HG03108 (cell line): ENCODE results near the gene FBXW4.
A peak's percentile ranks its signal among the peaks of the same experiment; 100 is the strongest.

Experiments used
- ATAC-seq: cut with Tn5 transposase; IDR thresholded peaks from one replicate; pipeline ENCODE4 v1.9.1; 2021; ENCODE audit warnings: moderate library complexity; ENCODE audit not compliant: unreplicated experiment

Gene FBXW4

GRCh38 chr10:101587725-101588653 lies 107.0 kb downstream of the FBXW4 start, which contains the start of the genes DPCD and POLL:
DPCD (plus strand) TSS chr10:101588321; CDS start chr10:101588337, 16 bp downstream.
POLL (minus strand) TSS chr10:101588257; CDS start chr10:101587360, 897 bp downstream.
- ATAC-seq = peak; percentile 96

- no peak for ATAC-seq
These were observed 109.1 kb downstream of the FBXW4 start for GRCh38 chr10:101585841-101586240.

DNA sequence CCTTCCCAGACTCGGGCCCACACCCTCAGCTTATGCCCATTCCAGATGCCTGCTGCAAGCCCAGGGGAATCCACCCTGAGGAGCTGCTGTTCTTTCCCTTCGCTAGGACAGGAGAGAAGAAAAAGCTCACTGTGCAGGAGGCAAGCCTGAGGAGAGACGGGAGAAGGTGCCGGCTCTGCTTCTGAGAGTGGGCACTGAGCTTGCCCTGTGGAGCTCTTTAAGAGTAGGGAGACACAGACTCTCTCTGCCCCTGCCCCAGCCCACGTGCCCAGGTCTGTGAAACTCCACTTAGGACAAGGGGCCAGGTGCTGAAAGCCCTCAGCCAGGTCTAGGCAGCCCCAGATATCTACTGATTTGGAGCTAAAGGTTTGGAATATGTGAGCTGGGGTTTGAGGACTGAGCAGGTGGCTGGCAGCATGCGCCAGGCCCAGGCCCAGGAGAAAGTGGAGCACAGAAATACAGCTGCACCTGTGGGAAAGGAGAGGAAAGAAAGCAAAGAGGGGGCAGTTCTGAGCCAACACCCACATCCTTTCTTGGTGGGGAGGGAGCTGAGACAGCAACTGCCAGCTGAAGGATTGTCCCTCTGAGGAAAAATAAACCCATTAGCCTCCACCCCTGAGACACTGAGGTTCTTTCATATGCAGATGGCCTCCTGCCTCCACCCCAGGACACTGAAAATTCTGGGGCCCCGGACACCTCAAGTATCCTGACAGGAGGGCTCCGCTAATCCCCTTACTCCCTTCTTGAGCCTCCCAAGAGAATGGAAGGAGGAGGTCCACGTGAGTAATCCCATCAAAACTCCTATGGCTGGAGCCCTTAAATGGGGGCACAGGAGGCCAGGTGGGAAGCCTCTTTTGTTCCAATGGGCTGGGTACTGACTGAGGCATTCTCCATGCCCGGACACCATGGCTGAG lies 114.2 kb downstream of the FBXW4 start:
- ATAC-seq = no peak

- no peak for ATAC-seq
These were observed 115.5 kb downstream of the FBXW4 start for GRCh38 chr10:101579516-101579870.

- no peak for ATAC-seq
These were observed 116.0 kb downstream of the FBXW4 start for GRCh38 chr10:101578803-101579515.

DNA sequence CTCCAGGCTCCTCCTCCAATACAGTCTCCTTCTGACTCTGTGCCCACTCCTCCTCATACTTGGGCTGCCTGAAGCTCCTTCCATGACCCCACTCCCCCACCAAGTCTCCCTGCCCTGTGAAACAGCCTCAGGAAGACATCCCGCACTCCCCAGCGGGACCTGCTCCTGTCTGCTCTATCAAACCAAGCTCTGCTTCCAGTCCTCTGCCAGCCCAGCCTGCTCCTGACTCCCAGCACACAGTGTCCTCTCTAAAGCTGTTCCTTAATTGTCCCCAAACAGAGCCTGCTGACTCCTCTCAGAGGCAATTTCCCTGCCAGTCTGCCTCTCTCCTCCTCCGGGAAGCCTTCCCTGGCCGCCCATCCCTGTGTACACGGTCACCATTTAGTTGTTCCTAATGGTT lies 116.8 kb downstream of the FBXW4 start:
- no peak for ATAC-seq

DNA sequence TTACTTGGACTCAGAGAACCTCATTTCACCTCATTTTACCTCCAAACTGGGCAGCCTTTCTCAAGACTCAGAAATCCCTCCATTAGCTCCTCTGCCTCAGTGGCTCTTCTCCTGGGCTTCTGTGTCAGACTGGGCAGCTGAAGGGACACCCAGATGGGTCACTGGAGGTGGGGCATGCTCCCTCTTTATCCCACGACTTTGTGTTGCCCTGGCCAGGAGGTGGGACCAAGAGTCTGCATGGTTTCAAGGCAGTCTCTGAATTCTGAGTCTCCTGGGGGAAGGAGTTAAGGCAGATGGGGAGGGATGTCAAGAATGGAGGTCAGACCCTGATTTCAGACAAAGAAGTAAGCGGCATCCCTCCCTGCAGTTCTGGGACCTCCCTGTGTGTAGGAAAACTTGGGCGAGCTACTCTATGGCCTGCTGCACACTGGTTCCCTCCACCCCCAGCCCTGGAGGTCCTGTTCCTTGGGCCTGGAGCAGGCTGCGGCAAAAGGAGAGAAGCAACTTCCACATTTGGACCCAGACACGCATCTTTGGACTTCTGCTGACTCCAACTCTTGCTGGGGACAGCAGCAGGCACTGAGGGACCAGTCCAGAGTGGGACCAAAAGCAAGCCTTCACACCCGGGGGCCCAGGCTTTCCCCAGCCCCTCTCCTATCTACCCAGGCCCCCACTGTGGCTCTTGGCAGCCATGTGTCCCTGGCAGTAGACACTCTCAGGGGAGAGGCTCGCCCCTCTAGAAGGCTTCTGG lies 117.7 kb downstream of the FBXW4 start:
- ATAC-seq = no peak

- ATAC-seq = no peak
These were observed 118.6 kb downstream of the FBXW4 start for GRCh38 chr10:101576211-101576863.

DNA sequence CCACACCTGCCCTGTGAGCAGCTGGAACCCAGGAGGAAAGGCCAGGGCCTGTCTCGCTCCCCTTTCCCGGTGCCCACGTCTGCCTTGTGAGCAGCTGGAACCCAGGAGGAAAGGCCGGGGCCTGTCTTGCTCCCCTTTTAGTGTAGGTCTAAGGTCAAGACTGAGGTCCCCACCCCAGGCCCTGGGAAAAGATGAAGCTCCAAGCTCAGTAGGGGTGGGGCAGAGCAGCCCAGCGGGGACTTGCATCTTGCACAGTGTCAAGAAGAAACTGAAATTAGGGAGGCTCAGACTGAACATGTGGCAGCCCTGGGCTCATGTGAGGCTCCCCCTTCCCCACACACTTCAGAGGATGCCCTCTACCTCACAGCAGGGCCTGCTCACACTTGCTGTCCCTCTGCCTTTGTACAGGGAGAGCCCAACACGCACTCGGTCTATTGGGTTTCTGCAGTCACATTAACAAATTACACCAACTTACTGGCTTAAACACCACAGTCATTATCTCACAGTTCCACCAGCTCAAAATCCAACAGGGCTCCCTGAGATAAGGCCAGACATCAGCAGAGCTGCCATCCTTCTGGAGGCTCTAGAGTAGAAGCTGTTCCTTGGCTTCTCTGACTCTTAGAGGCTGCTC lies 119.3 kb downstream of the FBXW4 start:
- ATAC-seq = no peak

DNA sequence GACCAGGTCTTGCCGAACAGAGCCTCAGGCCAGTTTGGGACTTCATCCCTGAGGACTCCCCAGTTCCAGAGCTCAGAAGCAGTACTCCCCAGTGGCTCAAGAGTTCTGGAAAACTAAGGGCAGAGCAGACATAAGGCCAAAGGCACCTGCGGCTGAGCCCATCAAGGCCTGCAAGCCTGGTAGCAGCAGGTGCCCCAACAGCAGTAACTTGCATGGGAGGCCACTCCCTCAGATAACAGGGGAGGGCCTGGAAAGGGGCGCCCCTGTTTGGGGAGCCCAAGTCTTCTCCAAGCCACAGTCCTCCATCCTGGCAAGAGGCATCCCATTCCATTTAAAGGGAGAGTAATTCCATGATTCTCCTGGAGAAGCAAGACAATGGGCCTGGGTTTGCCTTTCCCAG lies 119.9 kb downstream of the FBXW4 start:
- ATAC-seq = no peak

GRCh38 chr10:101573885-101574753 lies 120.9 kb downstream of the FBXW4 start:
- no peak for ATAC-seq

GRCh38 chr10:101572785-101573184 lies 122.2 kb downstream of the FBXW4 start:
- no peak for ATAC-seq

DNA sequence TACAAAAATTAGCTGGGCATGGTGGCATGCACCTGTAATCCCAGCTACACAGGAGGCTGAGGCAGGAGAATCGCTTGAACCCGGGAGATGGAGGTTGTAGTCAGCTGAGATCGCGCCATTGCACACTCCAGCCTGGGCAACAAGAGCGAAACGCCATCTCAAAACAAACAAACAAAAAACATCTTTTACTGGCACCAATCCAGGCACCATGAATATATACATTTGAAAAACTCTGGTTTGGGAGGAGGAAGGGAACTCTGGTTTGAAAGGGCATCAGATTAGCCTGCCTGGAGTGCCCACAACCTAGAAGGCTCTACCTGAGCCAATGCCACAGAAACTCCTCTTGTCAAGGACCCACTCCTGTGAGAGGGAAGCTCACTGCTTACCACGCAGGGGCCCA lies 122.8 kb downstream of the FBXW4 start:
- no peak for ATAC-seq

- ATAC-seq = no peak
These were observed 123.6 kb downstream of the FBXW4 start for GRCh38 chr10:101571271-101571925.

- no peak for ATAC-seq
These were observed 124.3 kb downstream of the FBXW4 start for GRCh38 chr10:101570428-101571270.

- ATAC-seq = peak; percentile 65
These were observed 125.1 kb downstream of the FBXW4 start for GRCh38 chr10:101569622-101570427.
